Measurements from ENCODE around the gene DNPEP.
A peak's percentile ranks its signal among the peaks of the same experiment; 100 is the strongest.

The DNPEP gene

GRCh38 chr2:219362524-219363164 lies 25.1 kb downstream of the DNPEP start:
- peak; percentile 54 to 83 for DNase-seq (ENCODE audit: low read depth in 1 of 2, low spot score in 1 of 2)
- no peak for TF ChIP-seq GABPA (IDR thresholded peaks at IDR 0.05; ENCODE audit: low read depth)
- TF ChIP-seq SPI1 (IDR thresholded peaks at IDR 0.05; ENCODE audit: borderline replicate concordance, low read depth) = no peak
- TF ChIP-seq REST (IDR thresholded peaks at IDR 0.05; ENCODE audit: insufficient replicate concordance, low read depth) = no peak
- no peak for TF ChIP-seq POLR2AphosphoS5 (IDR thresholded peaks at IDR 0.05; ENCODE audit: low read depth)
- no peak for TF ChIP-seq CTCF (IDR thresholded peaks at IDR 0.05; ENCODE audit: insufficient read depth, low read length)
- H3K27me3 ChIP-seq (ENCODE audit: insufficient read depth, poor library complexity, severe bottlenecking) = peaks cover 22% of the 10 kb centered on the region
- no peak overlapping the region for H3K27ac ChIP-seq (replicated peaks)
- H3K4me3 ChIP-seq (replicated peaks; ENCODE audit: insufficient read depth, low read length) = no peak overlapping the region

- H3K4me3 ChIP-seq (replicated peaks; ENCODE audit: insufficient read depth, low read length) = no peak overlapping the region
- H3K27ac ChIP-seq (replicated peaks) = no peak overlapping the region
- no peak for DNase-seq (ENCODE audit: low read depth in 1 of 2, low spot score in 1 of 2)
- TF ChIP-seq GABPA (IDR thresholded peaks at IDR 0.05; ENCODE audit: low read depth) = no peak
- no peak for TF ChIP-seq CTCF (IDR thresholded peaks at IDR 0.05; ENCODE audit: insufficient read depth, low read length)
- TF ChIP-seq POLR2AphosphoS5 (IDR thresholded peaks at IDR 0.05; ENCODE audit: low read depth) = no peak
- no peak for TF ChIP-seq SPI1 (IDR thresholded peaks at IDR 0.05; ENCODE audit: borderline replicate concordance, low read depth)
- TF ChIP-seq REST (IDR thresholded peaks at IDR 0.05; ENCODE audit: insufficient replicate concordance, low read depth) = no peak
- peaks cover 25% of the 10 kb centered on the region for H3K27me3 ChIP-seq (ENCODE audit: insufficient read depth, poor library complexity, severe bottlenecking)
These were observed 25.6 kb downstream of the DNPEP start for GRCh38 chr2:219362072-219362471.

- Histone ChIP-seq H3K4me3 (replicated peaks; ENCODE audit: insufficient read depth, low read length) (peak overlapping the region; percentile 3; the same call in 1 of the 2 replicates), H3K27ac (replicated peaks) (no peak overlapping the region), H3K27me3 (ENCODE audit: insufficient read depth, poor library complexity, severe bottlenecking) (peaks cover 25% of the 10 kb centered on the region)
- TF ChIP-seq CTCF (IDR thresholded peaks at IDR 0.05; ENCODE audit: insufficient read depth, low read length) (no peak), POLR2AphosphoS5 (IDR thresholded peaks at IDR 0.05; ENCODE audit: low read depth) (no peak), REST (IDR thresholded peaks at IDR 0.05; ENCODE audit: insufficient replicate concordance, low read depth) (no peak), GABPA (IDR thresholded peaks at IDR 0.05; ENCODE audit: low read depth) (no peak), SPI1 (IDR thresholded peaks at IDR 0.05; ENCODE audit: borderline replicate concordance, low read depth) (no peak)
- DNase-seq (ENCODE audit: low read depth in 1 of 2, low spot score in 1 of 2) = no peak
These were observed 29.3 kb downstream of the DNPEP start for GRCh38 chr2:219358170-219359075.

Data from HL-60 (cell line).